ENCODE results near the gene ICAM4. TPM values are rescaled to one million over a fixed set of nuclear protein-coding genes. Genes with fewer than 3 reads are reported as not detected.

ICAM4 gene
- total and polyA plus RNA-seq, 2 of the 8 experiments (the other 6 are each of a cell fraction or from before 2014, with no cell fraction given), result 1.5 to 4.1 TPM

DNA sequence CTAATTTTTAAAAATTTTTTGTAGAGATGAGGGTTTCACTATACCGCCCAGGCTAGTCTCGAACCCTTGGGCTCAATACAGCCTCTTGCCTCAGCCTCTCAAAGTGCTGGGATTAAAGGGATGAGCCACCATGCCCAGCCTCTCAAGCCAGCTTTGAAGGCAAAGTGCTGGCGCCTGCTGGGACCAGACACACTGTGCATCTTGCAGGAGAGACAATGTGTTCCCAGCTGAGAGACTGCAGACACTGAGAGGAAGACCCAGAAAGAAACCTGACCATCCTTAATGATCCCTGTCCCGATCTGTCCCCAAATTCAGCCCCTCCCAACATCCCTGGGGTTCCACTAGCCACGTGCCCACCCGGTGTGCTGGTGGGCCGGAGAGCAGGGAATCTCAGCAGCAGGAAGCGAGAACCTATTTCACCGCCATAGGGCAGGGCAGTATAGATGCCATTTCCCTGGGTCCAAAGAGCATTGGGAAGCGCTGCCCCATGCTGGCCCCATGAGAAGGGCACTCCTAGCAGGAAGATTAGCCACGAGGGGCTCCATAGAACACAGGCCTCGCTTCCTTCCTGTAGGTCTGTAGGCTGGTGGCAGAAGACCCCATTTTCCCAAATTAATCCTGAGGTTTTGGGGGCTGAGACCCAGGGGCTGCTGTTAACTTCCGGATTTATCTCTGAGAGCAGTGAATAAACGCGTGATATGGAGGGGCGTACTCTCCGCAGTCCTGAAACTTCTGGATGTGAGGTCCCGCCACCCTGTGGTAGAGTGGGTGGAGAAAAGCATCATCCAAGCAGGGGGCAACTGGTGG lies 45.6 kb downstream of the ICAM4 start (continued):
- TF ChIP-seq CHD7 (IDR thresholded peaks at IDR 0.05; ENCODE audit: insufficient replicate concordance, low read length), result no peak
- TF ChIP-seq BRCA1 (IDR thresholded peaks at IDR 0.05; ENCODE audit: low read depth, low read length), result no peak
- TF ChIP-seq CREB1 (IDR thresholded peaks at IDR 0.05), result no peak
- no peak for TF ChIP-seq ASH2L (IDR thresholded peaks at IDR 0.05; ENCODE audit: low read length)
- TF ChIP-seq SAP30 (IDR thresholded peaks at IDR 0.05; ENCODE audit: insufficient read depth, insufficient replicate concordance, low read length), result peak; percentile 83
- TF ChIP-seq CBX5 (IDR thresholded peaks at IDR 0.05; ENCODE audit: low read depth, low read length), result no peak
- peak in 1 of 2 experiments; percentile 66; a peak in 1 of 4 replicates for TF ChIP-seq SIN3A (conservative IDR thresholded peaks at IDR 0.05 in 1 of 2, IDR thresholded peaks at IDR 0.05 in 1 of 2; ENCODE audit: low read depth in 1 of 2, low read length in 2 of 2)
- no peak for TF ChIP-seq SRF (IDR thresholded peaks at IDR 0.05; ENCODE audit: low read depth, low read length)
- no peak for TF ChIP-seq HDAC6 (IDR thresholded peaks at IDR 0.05; ENCODE audit: low read depth, low read length)
- TF ChIP-seq SP4 (IDR thresholded peaks at IDR 0.05; ENCODE audit: low read length), result 0 out of 2 replicates have a peak, but pooled peaks have one; percentile 38
